Karpas-422 (cell line): Measurements from ENCODE around the gene LRRC26. TPM values are rescaled to one million over a fixed set of nuclear protein-coding genes. Genes with fewer than 3 reads are reported as not detected.

Source experiments
- DNase-seq: peaks from one replicate; pipeline ENCODE4 v3.0.0-alpha.2; 2015
- H2AFZ ChIP-seq: fragments of 200-600 bp; sonication (generic); 2 replicates; pipeline ENCODE4 v1.6.1; 2014; ENCODE audit warnings: antibody characterized with exemption, low read length, mixed read lengths
- H3K27ac ChIP-seq: fragments of 200-600 bp; sonication (generic); 2 replicates; pipeline ENCODE4 v1.5.1; 2014; ENCODE audit warnings: mild to moderate bottlenecking, low read length, moderate library complexity
- H3K27me3 ChIP-seq: fragments of 200-600 bp; sonication (generic); 2 replicates; pipeline ENCODE4 v1.6.1; 2014; ENCODE audit warnings: low read length, mixed read lengths
- H3K36me3 ChIP-seq: fragments of 200-600 bp; sonication (generic); 2 replicates; pipeline ENCODE4 v1.6.1; 2014; ENCODE audit warnings: low read length, mixed read lengths; ENCODE audit not compliant: insufficient read depth
- H3K4me1 ChIP-seq: fragments of 200-600 bp; sonication (generic); 2 replicates; pipeline ENCODE4 v1.6.1; 2014; ENCODE audit warnings: mild to moderate bottlenecking, low read length, mixed read lengths
- H3K4me2 ChIP-seq: fragments of 200-600 bp; sonication (generic); 2 replicates; pipeline ENCODE4 v1.6.1; 2014; ENCODE audit warnings: low read length, low read depth, mild to moderate bottlenecking; ENCODE audit not compliant: poor library complexity, severe bottlenecking
- H3K4me3 ChIP-seq: fragments of 200-600 bp; sonication (generic); 2 replicates; pipeline ENCODE4 v1.5.1; 2014; ENCODE audit warnings: mild to moderate bottlenecking, antibody characterized with exemption, low read length, mixed read lengths
- H3K79me2 ChIP-seq: fragments of 200-600 bp; sonication (generic); 2 replicates; pipeline ENCODE4 v1.6.1; 2014; ENCODE audit warnings: mild to moderate bottlenecking, low read length, mixed read lengths
- H3K9ac ChIP-seq: fragments of 200-600 bp; sonication (generic); 2 replicates; pipeline ENCODE4 v1.6.0; 2014; ENCODE audit warnings: low read length
- H3K9me2 ChIP-seq: fragments of 200-600 bp; sonication (generic), shearing (Covaris generic); replicated peaks from 2 replicates; pipeline ENCODE4 v1.6.0; 2014; ENCODE audit warnings: mild to moderate bottlenecking, low read length, moderate library complexity; ENCODE audit not compliant: insufficient read depth
- H3K9me3 ChIP-seq: fragments of 300-700, 200-600 bp; sonication (generic); 2 replicates; pipeline ENCODE4 v1.6.1; 2014; ENCODE audit warnings: low read length, mixed read lengths
- H4K20me1 ChIP-seq: fragments of 200-600 bp; sonication (generic); 2 replicates; pipeline ENCODE4 v1.6.1; 2014; ENCODE audit warnings: mild to moderate bottlenecking, antibody characterized with exemption, low read length, low read depth; ENCODE audit not compliant: insufficient read depth
- total RNA-seq: library from RNA; depleted of rRNA; stranded (reverse); fragments of >200 nt; shearing (Covaris generic); gene quantifications from 2 replicates; pipeline ENCODE4 v1.2.3, GENCODE V29; 2014; ENCODE audit warnings: low replicate concordance

Gene LRRC26
- total RNA-seq, 1 experiment from 2014 or later, result not detected

GRCh38 chr9:137157618-137158415, 12.0 kb downstream of the LRRC26 start:
- Histone ChIP-seq H3K4me1 (no peaks in the 10 kb centered on the region), H3K4me2 (no peak overlapping the region), H3K79me2 (no peaks in the 10 kb centered on the region), H2AFZ (no peak overlapping the region), H3K4me3 (no peak overlapping the region), H3K9ac (no peak overlapping the region), H3K9me3 (no peaks in the 10 kb centered on the region), H4K20me1 (0 out of 2 replicates have a peak, but pooled peaks cover 2% of the 10 kb centered on the region), H3K27me3 (no peaks in the 10 kb centered on the region), H3K36me3 (no peaks in the 10 kb centered on the region), H3K27ac (no peak overlapping the region), H3K9me2 (no peaks in the 10 kb centered on the region)
- DNase-seq, result no peak

GRCh38 chr9:137156567-137157375, 13.1 kb downstream of the LRRC26 start:
- no peaks in the 10 kb centered on the region for H3K4me1 ChIP-seq
- H3K9me2 ChIP-seq, result no peaks in the 10 kb centered on the region
- H3K36me3 ChIP-seq, result no peaks in the 10 kb centered on the region
- H3K9ac ChIP-seq, result no peak overlapping the region
- H2AFZ ChIP-seq, result no peak overlapping the region
- DNase-seq, result peak; percentile 72
- no peaks in the 10 kb centered on the region for H3K79me2 ChIP-seq
- H3K27ac ChIP-seq, result no peak overlapping the region
- no peaks in the 10 kb centered on the region for H3K9me3 ChIP-seq
- no peak overlapping the region for H3K4me3 ChIP-seq
- H4K20me1 ChIP-seq, result 0 out of 2 replicates have a peak, but pooled peaks cover 2% of the 10 kb centered on the region
- H3K27me3 ChIP-seq, result no peaks in the 10 kb centered on the region
- H3K4me2 ChIP-seq, result no peak overlapping the region

- H3K4me1 ChIP-seq, result peaks cover 7% of the 10 kb centered on the region
- no peak overlapping the region for H3K4me2 ChIP-seq
- no peaks in the 10 kb centered on the region for H3K9me3 ChIP-seq
- H3K9ac ChIP-seq, result no peak overlapping the region
- no peak overlapping the region for H3K27ac ChIP-seq
- H3K9me2 ChIP-seq, result no peaks in the 10 kb centered on the region
- H3K79me2 ChIP-seq, result no peaks in the 10 kb centered on the region
- no peak for DNase-seq
- H3K4me3 ChIP-seq, result no peak overlapping the region
- H4K20me1 ChIP-seq, result no peaks in the 10 kb centered on the region
- H2AFZ ChIP-seq, result no peak overlapping the region
- H3K27me3 ChIP-seq, result no peaks in the 10 kb centered on the region
- no peaks in the 10 kb centered on the region for H3K36me3 ChIP-seq
These were observed 16.9 kb downstream of the LRRC26 start for GRCh38 chr9:137152844-137153405.

- H3K4me1 ChIP-seq, result peaks cover 7% of the 10 kb centered on the region
- H3K4me2 ChIP-seq, result no peak overlapping the region
- H3K9me2 ChIP-seq, result no peaks in the 10 kb centered on the region
- DNase-seq, result peak; percentile 97
- H3K27ac ChIP-seq, result no peak overlapping the region
- no peaks in the 10 kb centered on the region for H3K27me3 ChIP-seq
- H3K9ac ChIP-seq, result no peak overlapping the region
- no peaks in the 10 kb centered on the region for H3K36me3 ChIP-seq
- no peaks in the 10 kb centered on the region for H4K20me1 ChIP-seq
- H2AFZ ChIP-seq, result no peak overlapping the region
- no peaks in the 10 kb centered on the region for H3K79me2 ChIP-seq
- H3K9me3 ChIP-seq, result no peaks in the 10 kb centered on the region
- H3K4me3 ChIP-seq, result no peak overlapping the region
These were observed 19.0 kb downstream of the LRRC26 start for GRCh38 chr9:137150617-137151457.

GRCh38 chr9:137149942-137150616, 19.8 kb downstream of the LRRC26 start:
- no peaks in the 10 kb centered on the region for H3K79me2 ChIP-seq
- no peak overlapping the region for H2AFZ ChIP-seq
- no peak overlapping the region for H3K27ac ChIP-seq
- no peaks in the 10 kb centered on the region for H4K20me1 ChIP-seq
- H3K9ac ChIP-seq, result no peak overlapping the region
- no peak overlapping the region for H3K4me2 ChIP-seq
- no peaks in the 10 kb centered on the region for H3K9me2 ChIP-seq
- no peak overlapping the region for H3K4me3 ChIP-seq
- H3K27me3 ChIP-seq, result no peaks in the 10 kb centered on the region
- DNase-seq, result peak; percentile 72
- no peaks in the 10 kb centered on the region for H3K36me3 ChIP-seq
- H3K4me1 ChIP-seq, result peaks cover 7% of the 10 kb centered on the region
- H3K9me3 ChIP-seq, result no peaks in the 10 kb centered on the region

GRCh38 chr9:137149363-137149762, 20.5 kb downstream of the LRRC26 start:
- H3K36me3 ChIP-seq, result no peaks in the 10 kb centered on the region
- DNase-seq, result no peak
- no peaks in the 10 kb centered on the region for H3K9me3 ChIP-seq
- H3K79me2 ChIP-seq, result no peaks in the 10 kb centered on the region
- peaks cover 7% of the 10 kb centered on the region for H3K4me1 ChIP-seq
- H3K27me3 ChIP-seq, result no peaks in the 10 kb centered on the region
- no peak overlapping the region for H3K4me3 ChIP-seq
- no peaks in the 10 kb centered on the region for H3K9me2 ChIP-seq
- H3K27ac ChIP-seq, result no peak overlapping the region
- H3K4me2 ChIP-seq, result no peak overlapping the region
- H2AFZ ChIP-seq, result no peak overlapping the region
- no peak overlapping the region for H3K9ac ChIP-seq
- H4K20me1 ChIP-seq, result no peaks in the 10 kb centered on the region

- Histone ChIP-seq H2AFZ (no peak overlapping the region), H3K9me2 (no peaks in the 10 kb centered on the region), H4K20me1 (no peaks in the 10 kb centered on the region), H3K4me2 (no peak overlapping the region), H3K9me3 (no peaks in the 10 kb centered on the region), H3K79me2 (no peaks in the 10 kb centered on the region), H3K4me1 (peaks cover 7% of the 10 kb centered on the region), H3K4me3 (no peak overlapping the region), H3K9ac (no peak overlapping the region), H3K27ac (no peak overlapping the region), H3K36me3 (no peaks in the 10 kb centered on the region), H3K27me3 (no peaks in the 10 kb centered on the region)
- DNase-seq, result no peak
These were observed 21.2 kb downstream of the LRRC26 start for GRCh38 chr9:137148661-137149060.
